HG03108 (cell line): ENCODE measurements around the gene SPHK2.
"Not testable (repeated sequence)": the region's sequence is repeated elsewhere in the genome, so short reads cannot be mapped to it uniquely, and the experiment has no call there.

Source experiments
- ATAC-seq: cut with Tn5 transposase; IDR thresholded peaks from one replicate; pipeline ENCODE4 v1.9.1; 2021; ENCODE audit warnings: moderate library complexity; ENCODE audit not compliant: unreplicated experiment

SPHK2 gene

DNA sequence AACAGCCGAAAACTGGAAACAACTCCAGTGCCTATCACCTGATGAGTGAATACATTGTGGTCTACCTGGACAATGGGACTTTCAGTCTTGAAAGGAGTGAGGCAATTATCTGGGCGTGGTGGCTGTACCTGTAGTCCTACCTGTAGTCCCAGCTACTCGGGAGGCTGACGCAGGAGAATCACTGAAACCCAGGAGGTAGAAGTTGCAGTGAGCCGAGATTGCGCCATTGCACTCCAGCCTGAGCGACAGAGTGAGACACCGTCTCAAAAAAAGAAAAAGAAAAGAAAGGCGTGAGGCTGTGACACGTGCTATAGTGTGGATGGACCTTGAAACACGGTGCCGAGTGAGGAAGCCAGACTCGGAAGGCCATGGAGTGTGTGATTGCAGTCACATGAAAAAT lies 57.6 kb downstream of the SPHK2 start:
- ATAC-seq: no peak

DNA sequence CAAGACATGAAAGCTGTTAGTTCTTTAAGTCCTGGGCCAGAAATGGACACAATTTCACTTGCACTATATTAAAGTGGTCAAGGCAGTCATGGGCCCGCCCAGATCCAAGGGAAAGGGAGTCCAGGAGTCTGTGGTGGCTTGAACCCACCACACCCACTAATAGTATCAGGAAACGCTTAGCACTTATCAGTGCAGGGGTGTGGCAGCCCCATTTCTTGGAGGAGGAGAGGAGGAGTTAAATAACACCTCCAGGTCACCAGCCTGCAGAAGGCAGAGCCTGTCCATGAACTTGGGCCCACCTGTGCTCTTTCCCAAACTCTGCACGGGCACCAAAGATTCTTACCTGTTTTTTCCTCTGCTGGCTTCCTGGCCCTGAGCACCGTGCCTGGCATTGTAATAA lies 58.9 kb downstream of the SPHK2 start:
- no peak for ATAC-seq

DNA sequence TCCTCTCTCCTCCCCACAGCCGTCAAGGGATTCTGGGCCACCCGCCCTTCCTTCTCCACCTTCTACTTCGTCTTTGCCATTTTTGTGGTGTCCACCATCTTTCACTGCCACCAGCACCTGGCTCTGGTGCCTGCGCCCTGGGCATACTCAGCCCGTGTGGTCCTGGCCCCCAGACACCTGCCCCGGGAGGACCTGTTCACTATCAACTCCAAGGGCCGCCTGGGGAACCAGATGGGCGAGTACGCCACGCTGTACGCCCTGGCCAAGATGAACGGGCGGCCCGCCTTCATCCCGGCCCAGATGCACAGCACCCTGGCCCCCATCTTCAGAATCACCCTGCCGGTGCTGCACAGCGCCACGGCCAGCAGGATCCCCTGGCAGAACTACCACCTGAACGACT lies 60.7 kb downstream of the SPHK2 start:
- not testable (repeated sequence) for ATAC-seq
